MV-4-11 (cell line): ENCODE data around the gene ERBB4.
A peak's percentile ranks its signal among the peaks of the same experiment; 100 is the strongest.
"Not testable (repeated sequence)": the region's sequence is repeated elsewhere in the genome, so short reads cannot be mapped to it uniquely, and the experiment has no call there.

Source experiments
- DNase-seq: peaks from one replicate; lab custom pipeline; 2025; lab: John Stamatoyannopoulos, UW

Gene ERBB4

DNA sequence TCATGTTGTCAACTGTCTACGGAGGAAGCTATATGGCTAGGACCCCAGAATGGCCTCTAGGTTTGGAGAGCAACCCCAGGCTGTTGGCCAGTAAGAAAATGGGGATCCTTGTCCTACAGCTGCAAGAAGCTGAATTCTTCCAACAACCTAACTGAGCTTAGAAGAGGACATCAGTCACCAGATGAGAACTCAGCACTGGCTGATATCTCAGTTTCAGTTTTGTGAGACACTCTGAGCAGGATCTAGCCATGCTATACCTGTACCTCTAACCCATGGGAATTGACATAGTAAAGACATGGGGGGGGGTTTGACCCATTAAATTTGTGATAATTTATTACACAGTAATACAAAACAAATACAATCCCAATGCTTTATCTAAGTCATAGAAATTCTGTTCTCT is 312.5 kb downstream of the ERBB4 start:
- DNase-seq: no peak

- no peak for DNase-seq
These were observed 314.9 kb downstream of the ERBB4 start for GRCh38 chr2:212223696-212224095.

GRCh38 chr2:212213191-212213590 is 325.4 kb downstream of the ERBB4 start:
- no peak for DNase-seq

DNA sequence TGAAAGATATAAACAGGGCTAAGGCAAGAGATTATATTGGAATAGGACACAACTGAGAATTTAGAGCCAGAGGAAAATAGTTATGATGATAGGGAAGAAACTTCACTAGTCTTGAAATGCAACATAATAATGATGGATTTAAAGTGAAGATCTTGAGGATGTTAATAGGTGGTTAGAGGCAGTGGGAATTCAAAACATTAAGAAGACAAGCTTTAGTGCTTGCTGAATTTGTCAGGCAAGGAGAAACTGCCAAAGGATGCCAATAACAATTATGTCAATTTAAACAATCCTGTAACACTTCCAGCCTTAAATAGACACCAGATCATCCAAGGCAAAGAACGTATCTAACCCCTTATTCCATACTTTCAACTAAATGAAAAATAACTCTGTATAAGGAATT is 330.1 kb downstream of the ERBB4 start:
- DNase-seq: no peak

DNA sequence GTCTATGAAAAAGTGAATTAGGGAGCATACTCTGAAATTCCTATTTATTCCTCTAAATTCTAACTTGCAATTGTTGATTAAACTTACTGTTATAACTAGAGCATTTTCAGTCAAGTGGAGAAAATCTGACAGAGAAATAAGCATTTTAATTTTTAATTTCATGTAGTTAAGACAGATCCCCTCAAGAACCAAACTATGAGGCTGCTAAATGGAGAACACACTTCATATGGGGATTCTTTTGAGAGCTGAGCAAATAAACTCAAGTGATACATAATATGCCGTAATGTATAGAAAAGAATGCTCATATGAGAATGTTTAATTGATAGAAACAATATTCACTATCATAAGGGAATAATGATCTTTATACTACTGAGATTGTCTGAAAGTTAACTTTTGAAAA is 340.8 kb downstream of the ERBB4 start:
- no peak for DNase-seq

DNA sequence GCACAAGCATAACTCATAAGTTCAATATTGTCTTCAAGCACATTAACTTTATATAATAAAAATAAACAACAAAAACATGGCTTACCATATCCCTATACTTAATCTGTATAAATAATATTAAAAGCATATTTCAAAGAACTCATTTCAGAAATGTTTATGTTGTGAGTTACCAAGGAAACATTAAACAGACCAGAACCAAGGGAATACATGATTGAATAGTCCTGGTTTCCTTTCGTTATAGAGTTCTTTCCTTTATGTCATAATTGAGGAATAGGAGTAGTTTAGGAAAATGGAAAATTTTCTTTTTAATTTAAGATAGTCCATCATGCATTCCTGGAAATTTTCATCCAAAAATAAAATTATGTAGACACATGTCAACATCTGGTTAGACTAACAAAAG is 343.0 kb downstream of the ERBB4 start:
- DNase-seq: no peak

GRCh38 chr2:212194396-212194795 is 344.2 kb downstream of the ERBB4 start:
- no peak for DNase-seq

DNA sequence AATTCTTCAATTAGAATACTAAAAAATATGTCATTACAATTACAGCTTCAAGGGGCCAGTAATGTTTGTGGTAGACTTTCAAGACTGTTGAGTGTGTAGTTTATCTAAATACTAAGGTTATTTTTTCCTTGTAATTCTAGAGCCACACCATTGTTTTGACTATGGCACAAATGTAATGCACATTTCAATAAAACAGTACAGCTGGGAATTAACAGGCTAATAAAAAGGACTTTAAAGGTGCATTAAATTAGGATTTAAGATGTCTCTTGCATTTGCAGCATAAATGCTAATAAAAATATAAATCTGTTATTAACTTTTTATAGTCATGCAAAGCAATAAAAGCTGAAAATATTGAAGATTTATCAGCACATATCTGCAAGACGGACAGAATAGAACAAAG is 344.8 kb downstream of the ERBB4 start:
- DNase-seq: no peak

GRCh38 chr2:212193056-212193455 is 345.5 kb downstream of the ERBB4 start:
- no peak for DNase-seq

GRCh38 chr2:212191438-212191837 is 347.2 kb downstream of the ERBB4 start:
- not testable (repeated sequence) for DNase-seq

DNA sequence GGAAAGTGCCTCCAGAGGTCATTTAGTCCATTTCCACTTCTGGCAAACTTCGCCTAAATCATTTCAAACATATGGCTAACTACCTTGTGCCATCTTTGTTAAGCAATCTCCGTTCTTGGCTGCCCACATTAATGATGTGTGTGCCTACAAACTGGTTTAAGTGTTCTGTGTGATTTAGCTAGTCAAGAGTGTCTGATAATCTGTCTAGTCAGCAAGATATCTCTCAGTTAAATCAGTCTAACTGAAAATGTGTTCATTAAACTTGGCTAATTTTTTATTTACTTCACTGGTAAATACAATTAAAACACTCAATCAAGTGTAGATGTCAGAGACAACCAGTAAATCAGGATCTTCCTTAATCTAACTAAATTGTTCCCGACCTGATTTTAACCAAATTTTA is 352.4 kb downstream of the ERBB4 start:
- no peak for DNase-seq

DNA sequence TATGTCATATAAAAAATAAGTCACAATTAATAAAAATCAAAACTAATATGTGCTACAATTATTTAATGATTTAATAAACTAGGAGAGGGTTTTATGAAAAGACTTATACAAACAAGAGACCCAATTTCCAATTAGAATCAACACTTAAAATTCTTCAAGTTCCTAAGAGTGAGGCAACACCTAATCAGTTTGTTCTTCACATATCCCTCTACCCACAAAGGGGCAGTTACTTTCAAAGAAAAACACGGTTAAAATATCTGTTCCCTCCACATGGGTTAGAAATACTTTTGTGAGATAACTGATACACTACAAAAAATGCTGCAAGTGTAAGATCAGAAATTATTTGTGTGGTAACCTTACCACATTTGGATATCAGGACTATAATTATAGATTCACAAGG is 357.0 kb downstream of the ERBB4 start:
- no peak for DNase-seq

GRCh38 chr2:212180408-212181083 is 358.1 kb downstream of the ERBB4 start:
- DNase-seq: no peak

GRCh38 chr2:212177724-212178123 is 360.9 kb downstream of the ERBB4 start:
- DNase-seq: no peak

DNA sequence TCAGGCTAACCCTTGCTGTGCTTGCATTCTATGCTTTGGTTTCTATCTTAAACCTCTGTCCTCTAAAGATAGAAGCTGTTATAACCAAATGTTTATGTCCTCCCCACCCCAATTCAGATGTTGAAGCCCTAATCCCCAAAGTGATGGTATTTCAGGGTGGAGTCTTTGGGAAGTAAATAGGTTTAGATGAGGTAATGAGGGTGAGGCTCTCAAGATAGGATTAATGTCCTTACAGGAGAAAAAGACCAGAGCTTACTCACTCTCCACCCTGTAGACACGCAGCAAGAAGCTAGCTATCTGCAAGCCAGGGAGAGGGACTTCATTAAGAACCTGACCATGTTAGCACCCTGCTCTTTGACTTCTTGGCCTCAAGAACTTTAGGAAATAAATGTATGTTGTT is 362.5 kb downstream of the ERBB4 start:
- DNase-seq: no peak

- DNase-seq: no peak
These were observed 364.7 kb downstream of the ERBB4 start for GRCh38 chr2:212173756-212174510.

- no peak for DNase-seq
These were observed 365.3 kb downstream of the ERBB4 start for GRCh38 chr2:212173331-212173730.

- no peak for DNase-seq
These were observed 368.2 kb downstream of the ERBB4 start for GRCh38 chr2:212170382-212170781.

DNA sequence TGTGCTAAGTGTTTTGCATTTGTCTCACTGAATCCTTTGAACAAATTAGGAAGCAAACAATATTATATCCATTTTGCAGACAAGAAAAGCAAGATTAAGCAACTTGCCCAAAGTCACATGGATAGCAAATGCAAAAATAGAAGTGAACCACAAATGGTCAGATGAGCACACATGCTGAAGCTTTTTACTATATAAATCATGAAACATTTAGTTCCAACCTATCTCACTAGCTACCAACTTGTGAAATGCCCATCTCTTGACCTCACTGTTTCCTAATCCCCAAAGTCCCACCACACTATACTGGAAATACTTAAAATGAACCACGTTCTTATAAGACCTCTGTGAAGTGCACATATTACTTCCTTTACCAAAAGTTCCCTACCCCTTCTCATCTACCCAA is 380.5 kb downstream of the ERBB4 start:
- peak; percentile 91 for DNase-seq

DNA sequence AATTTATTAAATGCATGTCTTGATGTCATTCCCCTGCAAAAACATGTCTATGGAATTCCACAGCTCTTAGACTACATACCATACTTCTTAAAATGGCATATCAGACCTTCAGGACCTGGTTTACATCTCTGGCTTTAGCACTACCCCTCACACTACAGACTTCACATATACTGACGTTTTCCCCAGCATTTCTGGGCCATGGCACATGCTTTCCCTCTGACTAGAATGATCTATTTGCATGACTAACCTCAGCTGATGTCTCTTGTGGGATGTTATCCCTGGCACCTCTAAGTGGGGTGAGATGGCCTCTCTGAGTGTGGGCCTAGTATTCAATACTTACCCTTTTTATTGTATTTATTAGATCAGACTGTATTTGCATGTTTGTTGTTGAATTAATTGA is 381.6 kb downstream of the ERBB4 start:
- DNase-seq: no peak

GRCh38 chr2:212156088-212156487 is 382.5 kb downstream of the ERBB4 start:
- DNase-seq: no peak

GRCh38 chr2:212154477-212154878 is 384.1 kb downstream of the ERBB4 start:
- no peak for DNase-seq

GRCh38 chr2:212153923-212154322 is 384.7 kb downstream of the ERBB4 start:
- no peak for DNase-seq
